H1 (cell line): ENCODE data around the gene PARD3. TPM values are rescaled to one million over a fixed set of nuclear protein-coding genes. Genes with fewer than 3 reads are reported as not detected.
A peak's percentile ranks its signal among the peaks of the same experiment; 100 is the strongest.

Experiments used
- CTCF ChIA-PET: fragments of 300-600 bp; sonication (Branson Sonifier 250); formaldehyde crosslinking; loops from one replicate; lab custom pipeline; 2021; ENCODE audit not compliant: partially characterized antibody; lab: Charles Lee
- POLR2A ChIA-PET: fragments of 300-600 bp; sonication (Branson Sonifier 250); formaldehyde crosslinking; loops from one replicate; lab custom pipeline; 2021; ENCODE audit warnings: inconsistent platforms; ENCODE audit not compliant: partially characterized antibody; lab: Charles Lee
- DNase-seq, 2 experiments: peaks; one replicate each; pipeline versions ENCODE4 v3.0.0 to v3.0.0-alpha.2; 2010 to 2022; ENCODE audit warnings: low spot score in 2 of 2, low read depth in 1 of 2, mixed read lengths in 1 of 2
- FAIRE-seq: peaks from 2 replicates; lab custom pipeline; 2011; peaks lifted over from hg19 to GRCh38; lab: Jason Lieb, UNC
- H2AFZ ChIP-seq: 2 replicates; pipeline ENCODE4 v1.8.1; 2012; ENCODE audit warnings: low read length, inconsistent platforms
- H2AK5ac ChIP-seq: 2 replicates; pipeline ENCODE4 v1.6.1; 2013; ENCODE audit warnings: low read depth, low read length
- H2BK120ac ChIP-seq: replicated peaks from 2 replicates; pipeline ENCODE3; 2013; ENCODE audit warnings: low read depth, low read length, inconsistent platforms
- H2BK12ac ChIP-seq: 2 replicates; pipeline ENCODE4 v1.6.1; 2013; ENCODE audit warnings: low read depth, low read length
- H2BK15ac ChIP-seq: 2 replicates; pipeline ENCODE4 v1.6.1; 2013; ENCODE audit warnings: low read length
- H2BK20ac ChIP-seq: 2 replicates; pipeline ENCODE4 v1.6.1; 2013; ENCODE audit warnings: low read length
- H2BK5ac ChIP-seq: 2 replicates; pipeline ENCODE4 v1.6.1; 2013; ENCODE audit warnings: low read depth, low read length
- H3K14ac ChIP-seq: 2 replicates; pipeline ENCODE4 v1.6.1; 2013; ENCODE audit warnings: inconsistent platforms; ENCODE audit not compliant: insufficient read length
- H3K18ac ChIP-seq: 2 replicates; pipeline ENCODE4 v1.6.1; 2013; ENCODE audit warnings: low read length; ENCODE audit errors: extremely low read depth
- H3K23ac ChIP-seq: 2 replicates; pipeline ENCODE4 v1.6.1; 2013; ENCODE audit warnings: inconsistent platforms; ENCODE audit not compliant: insufficient read length
- H3K23me2 ChIP-seq: 2 replicates; pipeline ENCODE4 v1.6.1; 2013; ENCODE audit warnings: low read depth, low read length
- H3K27ac ChIP-seq: 2 replicates; pipeline ENCODE4 v1.6.1; 2011; ENCODE audit warnings: low read depth, low read length, inconsistent platforms
- H3K27me3 ChIP-seq, 4 experiments: replicated peaks in 1 of 4; 1 replicate in 1 of 4; 2 replicates in 3 of 4; pipeline versions ENCODE4 v1.6.1 to v1.8.1; 2011 to 2013; ENCODE audit warnings: low read length in 3 of 4, mild to moderate bottlenecking in 3 of 4, inconsistent platforms in 2 of 4, mixed read lengths in 2 of 4, moderate library complexity in 1 of 4; ENCODE audit not compliant: control insufficient read depth in 3 of 4, insufficient read depth in 3 of 4; ENCODE audit errors: extremely low read depth in 1 of 4
- H3K36me3 ChIP-seq, 4 experiments: 2 replicates each; pipeline versions ENCODE4 v1.6.1 to v1.8.1; 2011 to 2013; ENCODE audit warnings: mild to moderate bottlenecking in 4 of 4, low read length in 3 of 4, moderate library complexity in 2 of 4, control low read depth in 1 of 4, inconsistent platforms in 1 of 4; ENCODE audit not compliant: insufficient read depth in 4 of 4, control insufficient read depth in 2 of 4
- H3K4ac ChIP-seq: replicated peaks from 2 replicates; pipeline ENCODE3; 2013; ENCODE audit warnings: low read length, low read depth, mixed read lengths, inconsistent platforms; ENCODE audit not compliant: insufficient read length
- H3K4me1 ChIP-seq, 4 experiments: replicated peaks in 1 of 4; 1 replicate in 1 of 4; 2 replicates in 3 of 4; pipeline versions ENCODE4 v1.6.1 to v1.8.1; 2011 to 2013; ENCODE audit warnings: low read length in 3 of 4, inconsistent platforms in 2 of 4, mixed read lengths in 1 of 4; ENCODE audit not compliant: insufficient read depth in 4 of 4, control insufficient read depth in 3 of 4
- H3K4me2 ChIP-seq, 2 experiments: 2 replicates each; pipeline versions ENCODE4 v1.6.1 to v1.8.1; 2011 to 2013; ENCODE audit warnings: low read depth in 2 of 2, low read length in 2 of 2, control low read depth in 1 of 2, inconsistent platforms in 1 of 2, mild to moderate bottlenecking in 1 of 2; ENCODE audit not compliant: insufficient read depth in 1 of 2
- H3K4me3 ChIP-seq, 4 experiments: fragments of 200-600, 300-600 bp in 1 of 4; sonication (generic), shearing (Covaris generic), sonication (Bioruptor Twin) in 1 of 4; 2 replicates each; pipeline versions ENCODE4 v1.5.1 to v1.8.1; 2011 to 2016; ENCODE audit warnings: low read length in 4 of 4, low read depth in 3 of 4, control low read depth in 2 of 4, inconsistent platforms in 2 of 4, mild to moderate bottlenecking in 2 of 4, mixed read lengths in 1 of 4, moderate library complexity in 1 of 4; ENCODE audit not compliant: insufficient read depth in 2 of 4; ENCODE audit errors: extremely low read depth in 1 of 4
- H3K56ac ChIP-seq: replicated peaks from 2 replicates; pipeline ENCODE3; 2013; ENCODE audit warnings: low read depth, mild to moderate bottlenecking, mixed read lengths, low read length, inconsistent platforms; ENCODE audit not compliant: insufficient read length
- H3K79me1 ChIP-seq: 2 replicates; pipeline ENCODE4 v1.6.1; 2013; ENCODE audit warnings: low read depth, low read length, control low read depth
- H3K79me2 ChIP-seq, 2 experiments: 2 replicates each; pipeline versions ENCODE4 v1.6.1 to v1.8.1; 2012 to 2013; ENCODE audit warnings: low read length in 2 of 2, mild to moderate bottlenecking in 2 of 2, inconsistent platforms in 1 of 2; ENCODE audit not compliant: insufficient read depth in 2 of 2, control insufficient read depth in 1 of 2
- H3K9ac ChIP-seq, 4 experiments: replicated peaks in 1 of 4; 1 replicate in 1 of 4; 2 replicates in 3 of 4; pipeline versions ENCODE4 v1.6.1 to v1.8.1; 2011 to 2013; ENCODE audit warnings: low read depth in 3 of 4, low read length in 3 of 4, control low read depth in 2 of 4, mild to moderate bottlenecking in 2 of 4, moderate library complexity in 2 of 4, inconsistent platforms in 1 of 4; ENCODE audit errors: extremely low read depth in 1 of 4
- H3K9me3 ChIP-seq, 2 experiments: 2 replicates each; pipeline versions ENCODE4 v1.6.1 to v1.8.1; 2012 to 2013; ENCODE audit warnings: mild to moderate bottlenecking in 2 of 2, moderate library complexity in 2 of 2, control low read depth in 1 of 2, inconsistent platforms in 1 of 2, low read depth in 1 of 2, low read length in 1 of 2, mixed read lengths in 1 of 2; ENCODE audit not compliant: insufficient read depth in 2 of 2
- H4K20me1 ChIP-seq, 2 experiments: replicated peaks in 1 of 2; 2 replicates each; pipeline versions ENCODE3 to v1.8.1; 2011 to 2013; ENCODE audit warnings: inconsistent platforms in 2 of 2, low read length in 2 of 2, mild to moderate bottlenecking in 1 of 2; ENCODE audit not compliant: insufficient read depth in 2 of 2, control insufficient read depth in 1 of 2
- H4K5ac ChIP-seq: 2 replicates; pipeline ENCODE4 v1.6.1; 2013; ENCODE audit warnings: low read length, low read depth, mixed read lengths, inconsistent platforms; ENCODE audit not compliant: insufficient read length
- H4K8ac ChIP-seq: 2 replicates; pipeline ENCODE4 v1.8.0; 2013; ENCODE audit warnings: mild to moderate bottlenecking, moderate library complexity, low read length, inconsistent platforms; ENCODE audit not compliant: insufficient read depth; ENCODE audit errors: extremely low read depth
- H4K91ac ChIP-seq: replicated peaks from 2 replicates; pipeline ENCODE3; 2013; ENCODE audit warnings: low read length, mixed read lengths, inconsistent platforms; ENCODE audit not compliant: insufficient read length
- ASH2L ChIP-seq: fragments of 200-600, 300-600 bp; sonication (generic); IDR thresholded peaks from one replicate; pipeline ENCODE4 v1.7.1; 2017; ENCODE audit warnings: low read length
- EZH2 ChIP-seq: fragments of 200-600 bp; sonication (generic); IDR thresholded peaks from 2 replicates; pipeline ENCODE4 v1.7.1; 2012; ENCODE audit warnings: low read depth, mild to moderate bottlenecking, moderate library complexity, low read length, inconsistent platforms; ENCODE audit not compliant: severe bottlenecking
- HDAC2 ChIP-seq, 2 experiments: fragments of 300-600 bp in 1 of 2; sonication (generic) in 1 of 2; IDR thresholded peaks; 2 replicates each; pipeline ENCODE4 v1.6.1; 2011 to 2012; ENCODE audit warnings: low read depth in 2 of 2, low read length in 2 of 2, mild to moderate bottlenecking in 2 of 2, moderate library complexity in 2 of 2, borderline replicate concordance in 1 of 2, inconsistent platforms in 1 of 2
- SAP30 ChIP-seq: fragments of 300-600 bp; sonication (generic); IDR thresholded peaks from 2 replicates; pipeline ENCODE4 v1.7.1; 2012; ENCODE audit warnings: low read length, moderate library complexity, mild to moderate bottlenecking, inconsistent platforms; ENCODE audit not compliant: insufficient read depth, insufficient replicate concordance
- SIN3A ChIP-seq, 2 experiments: IDR thresholded peaks in 1 of 2; conservative IDR thresholded peaks in 1 of 2; 2 replicates each; pipeline ENCODE4 v1.6.1; 2011 to 2012; ENCODE audit warnings: low read length in 2 of 2, improper control_type of control experiment in 1 of 2, low read depth in 1 of 2, mild to moderate bottlenecking in 1 of 2
- SIX5 ChIP-seq: IDR thresholded peaks from 2 replicates; pipeline ENCODE4 v1.6.1; 2011; ENCODE audit warnings: mild to moderate bottlenecking, low read depth, low read length
- WGBS, 2 experiments: shearing (Covaris generic) in 1 of 2; methylation state at CpG; one replicate each; pipeline versions ENCODE4 v1.1.6 to v1.1.7; 2013 to 2015; ENCODE audit warnings: low lambda C conversion rate in 2 of 2, mixed read lengths in 2 of 2, inconsistent platforms in 1 of 2, low coverage in 1 of 2, missing lambda C conversion rate in 1 of 2; ENCODE audit not compliant: insufficient replicate concordance in 2 of 2, insufficient coverage in 1 of 2, insufficient read length in 1 of 2; ENCODE audit errors: extremely low coverage in 1 of 2, missing lambda C conversion rate in 1 of 2; 5-methylcytosine and 5-hydroxymethylcytosine counted together
- polyA plus RNA-seq, 7 experiments: library from polyadenylated mRNA; depleted of rRNA in 3 of 7; stranded (reverse) in 5 of 7; unstranded in 2 of 7; fragments of >200 nt in 5 of 7; fragments of 200-250 nt in 2 of 7; gene quantifications; 1 replicate in 5 of 7; 2 replicates in 1 of 7; 4 replicates in 1 of 7; pipeline versions ENCODE4 v1.2.1 to v1.2.3, GENCODE V29; 2011 to 2013; ENCODE audit warnings: missing spikeins in 2 of 7, mixed read lengths in 2 of 7
- total RNA-seq: library from RNA; stranded (reverse); fragmentation: NEBNext Ultra II Directional; extraction: Animal tissue kit (Norgen Biotek cat#: 25700); gene quantifications from 2 replicates; pipeline ENCODE4 v1.2.1, GENCODE V29; 2021

The PARD3 gene
- total and polyA plus RNA-seq, 2 of the 8 experiments (the other 6 are each of a cell fraction or from before 2014, with no cell fraction given), result 19.7 to 49.1 TPM

DNA sequence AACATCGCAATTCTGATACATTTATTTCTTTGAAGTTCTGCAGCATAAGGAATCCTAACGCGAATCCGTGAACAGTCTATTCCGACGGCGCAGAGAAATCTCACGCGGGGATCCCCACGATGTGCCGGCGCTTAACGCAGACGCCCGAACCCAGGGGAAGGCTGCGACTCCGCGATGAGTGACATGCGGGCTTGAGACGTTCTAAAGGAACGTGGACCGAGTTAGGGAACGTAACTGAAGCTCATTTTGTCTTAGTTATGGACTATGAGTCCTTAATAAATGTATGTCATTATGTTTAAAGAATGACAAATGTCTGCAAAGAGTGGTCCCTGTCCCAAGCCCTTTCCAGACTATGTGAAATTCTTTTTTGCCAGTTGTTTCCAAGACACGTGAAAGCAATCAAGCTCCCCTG, 995 bp upstream of the PARD3 start:
- H3K56ac ChIP-seq, result no peak overlapping the region
- H3K14ac ChIP-seq, result no peak overlapping the region
- H3K18ac ChIP-seq, result 0 out of 2 replicates have a peak overlapping the region, but pooled peaks have one; percentile 48
- POLR2A ChIA-PET, result interaction anchor here (1.1 to 1.4 kb wide), 2 partner anchors 9 to 13 kb away, joined by 3 to 4 read pairs; no protein-coding TSS in a partner anchor
- CTCF ChIA-PET, result interaction anchor here (0.8 to 3.0 kb wide), 10 partner anchors 9 to 178 kb away, joined by 3 to 12 read pairs (median 4); no protein-coding TSS in a partner anchor
- H4K20me1 ChIP-seq, result peaks cover 13 to 15% of the 10 kb centered on the region in 2 experiments
- peak overlapping the region; percentile 93 to 100 for H3K4me2 ChIP-seq
- no peak overlapping the region for H4K8ac ChIP-seq
- no peak overlapping the region for H2BK15ac ChIP-seq
- peaks cover 4 to 32% of the 10 kb centered on the region in 2 experiments; a peak in 3 of 4 replicates for H3K79me2 ChIP-seq
- FAIRE-seq, result no peak
- H2BK120ac ChIP-seq, result no peak overlapping the region
- 0 out of 2 replicates have a peak overlapping the region, but pooled peaks have one; percentile 62 for H2AFZ ChIP-seq
- TF ChIP-seq SAP30 (peak; percentile 29), HDAC2 (IDR thresholded peaks at IDR 0.05; ENCODE audit: borderline replicate concordance in 1 of 2, low read depth in 2 of 2, low read length in 2 of 2) (no peak), EZH2 (peak; percentile 56), SIN3A (conservative IDR thresholded peaks at IDR 0.05 in 1 of 2, IDR thresholded peaks at IDR 0.05 in 1 of 2; ENCODE audit: low read depth in 1 of 2, low read length in 2 of 2) (0 out of 4 replicates have a peak, but pooled peaks of 1 of the 2 experiments have one; percentile 21), ASH2L (peak; percentile 64), SIX5 (no peak)
- peaks cover 5 to 11% (median 9%) of the 10 kb centered on the region in 4 experiments; a peak in 5 of 7 replicates for H3K4me1 ChIP-seq
- H3K23ac ChIP-seq, result no peak overlapping the region
- H3K4me3 ChIP-seq, result peak overlapping the region; percentile 74 to 98 (median 82)
- H2BK5ac ChIP-seq, result no peak overlapping the region
- no peak overlapping the region for H4K5ac ChIP-seq
- DNase-seq, result no peak
- no peaks in the 10 kb centered on the region for H3K9me3 ChIP-seq
- no peak overlapping the region for H2BK12ac ChIP-seq
- H3K23me2 ChIP-seq, result peaks cover 11% of the 10 kb centered on the region
- peaks cover 6% of the 10 kb centered on the region for H3K79me1 ChIP-seq
- 2% methylated on average over 24 of the region's 24 CpGs; no CpG with 5 or more reads in 1 of the 2 experiments for WGBS, 2 experiments
- peak overlapping the region in 1 of 4 experiments; percentile 56; a peak in 2 of 7 replicates for H3K9ac ChIP-seq
- no peak overlapping the region for H3K27ac ChIP-seq
- no peak overlapping the region for H4K91ac ChIP-seq
- no peak overlapping the region for H2AK5ac ChIP-seq
- H3K4ac ChIP-seq, result peak overlapping the region; percentile 25
- H2BK20ac ChIP-seq, result no peak overlapping the region
- peaks cover 0 to 20% (median 14%) of the 10 kb centered on the region in 4 experiments; a peak in 5 of 7 replicates for H3K27me3 ChIP-seq
- no peaks in the 10 kb centered on the region for H3K36me3 ChIP-seq
